Sigmoid colon (tissue), 4 donors: ENCODE data around the gene RELCH.

ENCODE experiments used
- CTCF ChIP-seq, 4 experiments: fragments of 450-650 bp in 3 of 4; fragments of 200-600 bp in 1 of 4; IDR thresholded peaks; one replicate each; pipeline ENCODE4 v1.5.1; 2016 to 2019; ENCODE audit warnings: antibody characterized with exemption in 4 of 4, mild to moderate bottlenecking in 3 of 4, moderate library complexity in 2 of 4
- POLR2A ChIP-seq, 2 donors: fragments of 450-650 bp; IDR thresholded peaks; one replicate each; pipeline ENCODE4 v1.6.1; 2016; ENCODE audit warnings: antibody characterized with exemption in 2 of 2, mild to moderate bottlenecking in 2 of 2, moderate library complexity in 2 of 2
- POLR2AphosphoS5 ChIP-seq, 4 donors: sonication (generic); formaldehyde crosslinking; IDR thresholded peaks; one replicate each; pipeline ENCODE4 v1.6.1; 2017; ENCODE audit warnings: antibody characterized with exemption in 4 of 4

DNA sequence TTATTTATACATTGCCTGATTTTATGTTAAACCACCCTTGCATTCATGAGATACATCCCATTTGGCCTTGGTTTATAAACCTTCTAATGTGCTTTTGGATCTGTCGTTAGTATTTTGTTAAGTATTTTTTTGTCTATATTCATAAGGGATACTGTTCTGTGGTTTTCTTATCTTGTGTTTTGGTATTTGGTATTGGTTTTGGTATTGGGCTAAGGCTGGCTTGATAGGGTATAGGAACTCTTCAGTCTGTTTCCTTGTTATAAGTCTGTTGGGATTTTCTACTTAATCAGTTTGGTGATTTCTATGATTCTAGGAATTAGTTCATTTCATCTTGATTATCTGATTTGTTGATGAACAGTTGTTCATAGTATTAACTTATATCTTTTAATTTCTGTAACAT, 49.2 kb downstream of the RELCH start:
- TF ChIP-seq CTCF (IDR thresholded peaks at IDR 0.05) (no peak), POLR2A (IDR thresholded peaks at IDR 0.05) (no peak), POLR2AphosphoS5 (IDR thresholded peaks at IDR 0.05) (no peak)
